Mammary epithelial cell (primary cell): Measurements from ENCODE around the gene NUP62CL.

Experiments
- CTCF ChIP-seq, 2 donors: IDR thresholded peaks in 1 of 2; conservative IDR thresholded peaks in 1 of 2; 2 replicates each; pipeline ENCODE4 v1.5.1; 2011 to 2012; ENCODE audit warnings: inconsistent platforms in 2 of 2, low read length in 2 of 2, mild to moderate bottlenecking in 2 of 2, control low read depth in 1 of 2, low read depth in 1 of 2; ENCODE audit not compliant: insufficient read depth in 1 of 2; ENCODE audit errors: extremely low read depth in 1 of 2
- EZH2 ChIP-seq: IDR thresholded peaks from 2 replicates; pipeline ENCODE4 v1.6.1; 2012; ENCODE audit warnings: low read length, inconsistent platforms, borderline replicate concordance

GRCh38 chrX:107117993-107118321 lies 88.3 kb downstream of the NUP62CL start:
- TF ChIP-seq CTCF (conservative IDR thresholded peaks at IDR 0.05 in 1 of 2, IDR thresholded peaks at IDR 0.05 in 1 of 2; ENCODE audit: extremely low read depth in 1 of 2, insufficient read depth in 1 of 2, low read depth in 1 of 2, low read length in 2 of 2) = no peak
- TF ChIP-seq EZH2 = no peak
